ENCODE results near the gene SPC24.
"Not testable (repeated sequence)": the region's sequence is repeated elsewhere in the genome, so short reads cannot be mapped to it uniquely, and the experiment has no call there.

The SPC24 gene

DNA sequence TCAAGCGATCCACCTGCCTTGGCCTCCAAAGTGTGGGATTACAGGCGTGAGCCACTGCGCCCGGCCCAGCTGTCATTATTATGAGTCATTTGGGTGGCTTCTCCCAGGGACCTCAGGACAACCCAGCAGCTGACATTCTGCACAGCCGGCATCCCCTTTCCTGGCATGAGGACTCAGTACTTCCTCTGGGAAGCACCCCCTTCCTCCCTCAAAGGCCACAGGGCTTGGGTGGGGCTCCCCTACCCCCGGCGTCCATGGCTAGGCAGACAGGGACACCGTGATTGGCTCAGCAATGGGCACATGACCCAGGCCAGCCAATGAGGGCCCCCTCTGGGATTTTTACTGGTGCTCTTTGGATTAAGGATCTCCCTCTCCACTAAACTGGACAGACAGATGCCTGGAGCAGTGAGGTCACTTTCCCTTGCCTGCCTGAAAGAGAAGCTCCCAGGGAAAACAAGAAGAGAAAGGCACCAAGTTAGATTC, 35.7 kb upstream of the SPC24 start:
- no peak for DNase-seq

DNA sequence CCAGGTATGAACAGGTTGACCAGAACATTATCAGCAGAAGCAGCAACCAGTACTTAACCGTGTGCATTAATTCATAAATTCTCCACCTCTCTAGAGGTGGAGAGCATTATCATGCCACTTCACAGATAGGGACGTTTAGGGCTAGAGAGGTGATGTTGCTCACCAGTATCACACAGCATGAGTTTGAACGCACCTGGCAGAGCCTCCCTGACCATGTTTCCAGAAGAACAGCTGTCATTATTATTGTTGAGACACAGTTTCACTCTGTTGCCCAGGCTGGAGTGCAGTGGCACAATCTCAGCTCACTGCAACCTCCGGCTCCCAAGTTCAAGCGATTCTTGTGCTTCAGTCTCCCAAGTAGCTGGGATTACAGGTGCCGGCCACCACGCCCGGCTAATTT, 34.9 kb upstream of the SPC24 start:
- DNase-seq, result no peak

DNA sequence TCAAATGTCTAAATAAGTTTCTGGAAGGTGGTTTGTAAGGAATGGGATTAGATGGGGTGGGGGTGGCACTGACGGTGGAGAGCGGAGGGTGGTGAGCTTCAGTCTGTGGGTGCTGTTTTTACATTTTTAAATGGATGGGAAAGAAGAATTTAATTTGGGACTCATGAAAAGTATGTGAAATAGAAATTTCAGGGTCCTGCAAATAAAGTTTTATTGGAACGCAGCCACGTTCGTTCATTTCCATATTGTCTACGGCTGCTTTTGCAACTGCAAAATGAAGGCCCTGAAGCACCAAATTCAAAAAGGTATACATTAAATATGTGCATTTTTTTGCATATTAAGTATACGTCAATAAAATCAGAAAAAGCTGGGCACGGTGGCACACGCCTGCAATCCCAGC, 31.9 kb upstream of the SPC24 start:
- DNase-seq, result no peak

DNA sequence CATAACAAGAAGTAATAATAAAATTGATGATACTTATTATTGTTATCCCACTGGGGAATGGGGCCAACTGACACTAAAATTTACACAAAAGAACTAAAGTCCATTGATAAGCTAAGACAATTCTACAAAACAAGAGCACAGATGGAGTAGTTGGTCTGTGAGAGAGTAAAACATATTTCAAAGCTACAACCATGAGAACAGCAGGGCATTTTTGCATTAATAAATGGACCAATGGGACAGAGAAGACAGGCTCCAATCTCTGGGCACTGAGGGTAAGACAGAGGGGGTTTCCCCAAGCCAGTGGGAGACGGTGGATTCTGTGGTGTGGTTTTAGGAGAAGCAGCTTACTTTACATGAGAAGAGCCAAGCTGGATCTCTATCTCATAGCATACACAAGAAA, 27.4 kb upstream of the SPC24 start:
- no peak for DNase-seq

DNA sequence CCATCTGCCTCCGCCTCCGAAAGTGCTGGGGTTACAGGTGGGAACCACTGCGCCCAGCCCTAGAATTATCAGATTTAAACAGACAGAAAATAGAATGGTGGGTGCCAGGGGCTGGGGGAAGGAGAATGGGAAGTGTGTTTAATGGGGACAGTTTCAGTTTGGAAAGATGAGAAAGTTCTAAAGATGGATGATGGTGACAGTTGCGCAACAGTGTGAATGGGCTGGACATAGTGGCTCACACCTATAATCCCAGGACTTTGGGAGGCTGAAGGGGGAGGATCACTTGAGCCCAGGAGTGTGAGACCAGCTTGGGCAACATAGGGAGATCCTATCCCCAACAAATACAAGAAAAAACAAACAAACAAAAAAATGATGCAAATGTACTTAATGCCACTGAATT, 25.9 kb upstream of the SPC24 start:
- no peak for DNase-seq

DNA sequence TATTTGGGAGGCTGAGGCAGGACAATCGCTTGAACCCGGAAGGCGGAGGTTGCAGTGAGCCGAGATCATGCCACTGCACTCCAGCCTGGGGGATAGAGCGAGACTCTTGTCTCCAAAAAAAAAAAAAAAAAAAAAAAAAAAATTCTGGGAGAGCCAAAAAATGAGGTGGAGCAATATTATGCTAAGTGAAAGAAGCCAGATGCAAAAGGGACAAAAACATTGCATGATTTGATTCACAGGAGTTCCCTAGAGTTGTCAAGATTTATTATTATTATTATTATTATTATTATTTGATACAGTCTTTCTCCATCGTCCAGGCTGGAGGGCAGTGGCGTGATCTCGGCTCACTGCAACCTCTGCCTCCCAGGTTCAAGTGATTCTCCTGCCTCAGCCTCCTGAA, 25.4 kb upstream of the SPC24 start:
- not testable (repeated sequence) for DNase-seq

DNA sequence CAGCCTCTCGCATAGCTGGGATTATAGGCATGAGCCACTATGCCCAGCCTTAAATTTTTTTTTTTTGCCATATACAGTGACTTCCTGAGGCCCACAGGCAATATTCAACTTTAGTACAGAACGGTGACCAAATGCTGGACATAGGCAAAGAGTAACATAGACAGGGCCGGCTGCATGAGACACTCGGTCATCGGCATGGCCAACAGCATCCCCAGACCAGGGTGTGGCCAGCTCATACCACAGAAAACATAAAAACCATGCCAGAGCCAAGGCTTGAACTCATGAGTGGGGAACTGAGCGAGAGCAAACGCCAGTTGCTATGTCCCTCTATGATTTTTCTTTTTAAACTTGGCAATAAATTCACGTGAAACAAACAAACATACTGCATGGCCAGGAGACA, 24.8 kb upstream of the SPC24 start:
- DNase-seq, result no peak

DNA sequence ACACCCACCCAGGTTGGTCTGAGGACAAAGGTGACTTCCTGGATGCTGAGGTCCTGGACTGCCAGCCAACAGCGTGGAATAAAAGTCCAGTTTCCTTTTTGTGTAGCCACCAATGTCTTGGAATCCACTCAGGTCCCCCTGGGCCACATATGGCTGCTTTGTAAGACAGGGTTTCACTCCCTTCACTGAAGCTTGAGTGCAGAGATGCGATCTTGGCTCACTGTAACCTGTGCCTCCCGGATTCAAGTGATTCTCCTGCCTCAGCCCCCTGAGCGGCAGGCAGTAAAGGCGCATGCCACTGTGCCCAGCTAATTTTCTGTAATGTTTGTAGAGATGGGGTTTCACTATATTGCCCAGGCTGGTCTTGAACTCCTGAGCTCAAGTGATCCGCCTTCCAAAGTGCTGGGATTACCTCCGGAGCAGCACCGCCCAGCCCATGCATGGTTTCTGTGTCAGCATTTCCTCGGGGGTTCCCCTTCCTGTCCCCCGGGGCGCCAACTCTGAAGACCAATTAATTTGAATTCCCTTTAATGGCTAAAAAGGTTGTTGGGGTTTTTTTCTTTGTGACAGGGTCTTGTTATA, 24.2 kb upstream of the SPC24 start:
- no peak for DNase-seq

DNA sequence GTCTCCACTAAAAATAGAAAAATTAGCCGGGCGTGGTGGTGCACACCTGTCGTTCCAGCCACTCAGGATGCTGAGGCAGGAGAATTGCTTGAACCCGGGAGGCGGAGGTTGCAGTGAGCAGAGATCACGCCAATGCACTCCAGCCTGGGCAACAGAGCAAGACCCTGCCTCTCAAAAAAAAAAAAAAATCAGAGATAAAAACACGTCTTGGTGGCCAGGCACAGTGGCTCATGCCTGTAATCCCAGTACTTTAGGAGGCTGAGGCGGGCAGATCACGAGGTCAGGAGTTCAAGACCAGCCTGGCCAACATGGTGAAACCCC, 23.5 kb upstream of the SPC24 start:
- DNase-seq, result not testable (repeated sequence)

DNA sequence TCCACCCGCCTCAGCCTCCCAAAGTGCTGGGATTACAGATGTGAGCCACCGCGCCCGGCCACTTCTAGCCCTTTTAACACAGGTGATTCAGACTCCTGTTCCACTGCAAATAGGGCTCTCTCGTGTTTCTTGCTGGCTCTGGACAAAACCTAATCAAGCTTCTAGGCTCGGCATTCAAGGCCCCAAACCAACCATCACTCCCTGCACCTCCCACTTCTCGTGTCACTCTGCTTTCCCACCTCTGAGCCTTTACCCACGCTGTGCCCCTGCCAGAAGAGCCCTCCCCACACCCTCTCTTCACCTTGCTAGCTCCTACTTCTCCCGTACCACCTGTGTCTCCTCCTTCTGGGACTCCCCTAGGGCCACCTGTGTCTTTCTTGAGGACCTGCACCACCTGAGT, 22.0 kb upstream of the SPC24 start:
- DNase-seq, result no peak

DNA sequence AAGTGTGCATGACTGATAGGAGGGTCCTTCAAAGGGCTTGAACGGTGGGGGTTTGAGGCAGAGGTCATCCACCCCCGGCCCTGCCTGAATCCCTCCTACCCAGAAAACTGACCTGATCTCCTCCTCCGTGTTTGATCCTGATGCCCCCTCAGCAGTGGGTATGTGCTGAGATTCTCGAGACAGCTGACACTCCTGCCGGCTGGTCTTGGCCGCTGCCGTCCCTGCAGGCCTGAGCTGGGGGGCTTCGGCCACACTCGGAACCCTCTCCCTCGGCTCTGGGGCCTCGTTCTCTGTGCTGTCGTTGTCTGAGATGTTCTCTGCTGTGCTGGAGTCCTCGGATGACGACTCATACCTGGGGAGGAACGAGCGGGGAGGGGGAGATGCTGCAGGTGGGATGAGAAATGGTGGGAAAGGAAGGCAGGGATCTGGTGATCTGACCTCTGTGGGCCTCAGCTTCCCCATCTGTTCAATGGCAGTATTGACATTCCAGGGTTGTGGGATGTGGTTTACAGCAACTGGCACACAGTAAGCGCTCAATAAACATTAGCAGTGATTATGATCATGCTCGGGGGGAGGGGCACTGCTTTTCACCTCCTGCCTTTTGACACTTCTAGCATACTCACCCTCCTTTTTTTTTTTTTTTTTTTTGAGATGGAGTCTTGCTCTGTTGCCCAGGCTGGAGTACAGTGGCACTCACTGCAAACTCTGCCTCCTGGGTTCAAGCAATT, 21.0 kb upstream of the SPC24 start:
- no peak for DNase-seq

DNA sequence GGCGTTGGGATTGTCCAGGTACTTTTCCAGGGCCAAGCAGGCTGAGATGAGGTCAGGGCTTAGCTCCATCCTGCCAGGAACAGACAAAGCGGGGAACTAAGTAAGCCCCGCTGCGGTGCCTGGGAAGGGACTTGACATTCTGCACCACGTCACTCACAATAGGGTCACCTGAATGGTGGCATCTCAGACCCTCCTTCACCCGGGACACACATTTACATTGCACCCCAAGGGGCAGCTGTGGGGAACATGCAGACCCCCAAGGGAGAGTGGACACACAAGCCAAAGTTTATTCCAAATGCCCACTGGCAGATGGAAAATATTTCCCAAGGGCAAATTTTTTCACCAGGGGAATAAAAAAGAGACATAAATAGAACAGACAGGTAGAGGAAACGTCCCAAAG, 20.3 kb upstream of the SPC24 start:
- DNase-seq, result no peak

DNA sequence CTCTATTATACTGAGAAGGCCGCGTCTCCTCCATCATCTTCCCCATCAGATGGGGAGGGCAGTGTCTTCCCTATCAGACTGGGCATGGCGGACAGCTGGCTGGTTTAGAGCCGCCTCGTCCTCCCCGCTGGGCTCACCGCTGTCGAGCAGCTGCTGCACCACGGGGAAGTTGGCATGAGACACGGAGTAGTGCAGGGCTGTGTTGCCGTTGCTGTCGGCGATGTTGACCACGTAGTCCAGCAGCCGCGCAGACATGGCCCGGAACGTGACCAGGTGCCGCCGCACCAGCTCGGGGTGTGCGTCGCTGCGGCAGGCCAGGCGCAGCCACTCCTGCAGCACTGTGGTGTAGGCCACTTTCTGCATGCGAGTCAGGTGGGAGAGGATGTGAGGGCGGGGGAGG, 18.8 kb upstream of the SPC24 start:
- DNase-seq, result no peak

DNA sequence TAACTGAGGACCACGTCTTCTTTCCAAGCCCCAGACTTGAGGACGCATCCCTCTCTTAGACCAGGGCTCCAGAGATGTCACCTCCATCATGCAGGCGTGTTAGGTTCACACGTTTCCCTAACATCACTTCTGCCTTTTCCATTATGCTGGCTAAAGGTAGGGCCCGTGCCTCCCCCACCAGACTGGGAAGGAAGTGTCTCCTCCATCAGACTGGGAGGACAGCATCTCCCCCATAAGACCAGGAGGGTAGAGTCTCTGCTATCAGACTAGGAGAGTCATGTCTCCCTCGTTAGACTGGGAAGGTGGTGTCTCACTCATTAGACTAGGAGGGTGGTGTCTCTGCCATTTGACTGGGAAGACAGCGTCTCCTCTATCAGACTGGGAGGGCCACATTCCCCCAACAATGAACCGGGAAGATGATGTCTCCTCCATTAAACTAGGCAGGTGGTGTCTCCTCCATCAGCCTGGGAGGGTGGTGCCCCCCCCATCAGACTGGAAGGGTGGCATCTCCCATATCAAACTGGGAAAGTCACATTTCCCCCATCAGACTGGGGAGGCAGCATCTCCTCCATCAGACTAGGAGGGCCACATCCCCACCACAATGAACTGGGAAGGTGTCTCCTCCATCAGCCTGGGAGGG, 18.1 kb upstream of the SPC24 start:
- DNase-seq, result no peak

DNA sequence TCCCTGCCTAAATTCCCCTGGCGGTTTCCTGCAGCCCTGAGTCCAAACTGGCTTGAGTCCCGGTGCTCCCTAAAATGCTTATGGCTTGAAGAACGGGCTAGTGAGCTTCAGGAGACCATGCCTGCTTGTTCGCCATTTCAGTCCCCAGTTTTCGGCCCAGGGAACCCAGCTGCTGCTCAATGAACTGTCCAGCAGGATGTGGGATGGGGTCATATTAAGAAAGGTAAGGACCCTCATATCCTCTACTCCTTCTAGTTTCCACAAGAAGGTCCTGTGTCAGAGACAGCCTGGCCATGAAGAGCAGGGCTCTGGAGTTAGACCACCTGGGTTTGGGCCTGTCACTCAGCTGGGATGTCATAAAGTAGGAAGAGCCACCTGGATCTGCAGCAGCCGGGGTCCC, 17.0 kb upstream of the SPC24 start:
- DNase-seq, result no peak

DNA sequence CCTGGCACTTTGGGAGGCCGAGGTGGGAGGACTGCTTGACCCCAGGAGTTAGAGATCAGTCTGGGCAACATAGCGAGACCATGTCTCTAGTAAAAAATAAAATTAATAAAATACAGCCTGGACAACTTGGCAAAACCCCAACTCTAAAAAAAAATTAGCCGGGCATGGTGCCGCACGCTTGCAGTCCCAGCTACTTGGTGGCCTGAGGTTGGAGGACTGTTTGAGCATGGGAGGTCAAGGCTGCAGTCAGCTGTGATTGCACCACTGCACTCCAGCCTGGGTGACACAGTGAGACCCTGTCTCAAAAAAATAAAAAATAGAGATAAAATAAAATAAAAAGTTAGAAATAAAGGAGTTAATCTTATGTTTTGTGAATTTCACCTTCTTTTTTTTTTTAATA, 15.6 kb upstream of the SPC24 start:
- DNase-seq, result no peak

DNA sequence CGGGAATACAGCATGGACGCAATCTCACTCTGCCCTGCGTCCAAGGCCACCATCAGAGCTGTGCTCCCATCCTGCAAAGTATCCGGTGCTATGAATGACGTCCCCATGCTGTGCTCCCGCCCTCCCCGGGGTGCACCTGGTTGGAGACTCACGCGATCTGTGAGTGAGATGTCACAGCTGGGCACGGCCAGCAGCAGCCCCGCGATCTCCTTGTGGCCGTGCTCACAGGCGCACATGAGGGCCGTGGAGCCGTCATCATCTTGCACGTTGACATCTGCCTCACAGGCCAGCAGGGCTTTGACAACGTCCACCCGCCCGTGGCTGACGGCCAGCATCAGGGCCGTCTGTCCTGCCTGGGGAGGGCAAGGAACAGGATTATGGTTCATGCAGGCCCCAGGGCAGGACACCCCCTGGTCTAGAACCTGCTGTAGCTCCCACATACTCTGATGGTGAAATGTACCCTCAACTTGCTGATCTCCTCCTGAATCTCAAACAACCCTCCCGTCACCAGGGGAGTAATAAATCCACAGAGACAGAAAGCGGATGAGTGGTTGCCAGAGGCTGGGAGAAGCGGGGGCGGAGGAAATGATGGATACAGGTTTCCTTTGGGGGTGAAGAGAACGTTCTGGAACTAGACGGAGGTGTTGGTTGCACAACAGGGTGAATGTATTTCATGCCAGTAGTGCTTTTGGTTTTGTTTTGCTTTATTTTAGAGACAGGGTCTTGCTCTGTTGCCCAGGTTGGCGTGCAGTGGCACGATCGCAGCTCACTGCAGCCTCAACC, 14.5 kb upstream of the SPC24 start:
- DNase-seq, result no peak

DNA sequence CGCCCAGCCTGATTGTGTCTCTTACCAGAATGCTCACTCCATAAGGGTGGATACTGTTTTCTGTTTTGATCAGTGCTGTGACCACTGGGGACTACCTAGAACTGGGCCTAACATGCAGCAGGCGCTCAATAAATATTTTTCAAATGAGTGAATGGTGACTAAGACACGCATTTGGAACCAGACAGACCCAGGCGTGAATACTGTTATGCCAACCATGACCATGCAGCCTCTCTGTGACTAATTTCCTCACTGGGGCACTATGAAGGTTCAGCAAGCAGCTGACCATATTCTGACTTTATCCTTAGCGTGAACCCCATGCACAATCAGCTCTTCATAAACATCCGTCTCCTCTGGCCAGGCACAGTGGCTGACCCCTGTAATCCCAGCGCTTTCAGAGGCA, 13.0 kb upstream of the SPC24 start:
- DNase-seq, result no peak

DNA sequence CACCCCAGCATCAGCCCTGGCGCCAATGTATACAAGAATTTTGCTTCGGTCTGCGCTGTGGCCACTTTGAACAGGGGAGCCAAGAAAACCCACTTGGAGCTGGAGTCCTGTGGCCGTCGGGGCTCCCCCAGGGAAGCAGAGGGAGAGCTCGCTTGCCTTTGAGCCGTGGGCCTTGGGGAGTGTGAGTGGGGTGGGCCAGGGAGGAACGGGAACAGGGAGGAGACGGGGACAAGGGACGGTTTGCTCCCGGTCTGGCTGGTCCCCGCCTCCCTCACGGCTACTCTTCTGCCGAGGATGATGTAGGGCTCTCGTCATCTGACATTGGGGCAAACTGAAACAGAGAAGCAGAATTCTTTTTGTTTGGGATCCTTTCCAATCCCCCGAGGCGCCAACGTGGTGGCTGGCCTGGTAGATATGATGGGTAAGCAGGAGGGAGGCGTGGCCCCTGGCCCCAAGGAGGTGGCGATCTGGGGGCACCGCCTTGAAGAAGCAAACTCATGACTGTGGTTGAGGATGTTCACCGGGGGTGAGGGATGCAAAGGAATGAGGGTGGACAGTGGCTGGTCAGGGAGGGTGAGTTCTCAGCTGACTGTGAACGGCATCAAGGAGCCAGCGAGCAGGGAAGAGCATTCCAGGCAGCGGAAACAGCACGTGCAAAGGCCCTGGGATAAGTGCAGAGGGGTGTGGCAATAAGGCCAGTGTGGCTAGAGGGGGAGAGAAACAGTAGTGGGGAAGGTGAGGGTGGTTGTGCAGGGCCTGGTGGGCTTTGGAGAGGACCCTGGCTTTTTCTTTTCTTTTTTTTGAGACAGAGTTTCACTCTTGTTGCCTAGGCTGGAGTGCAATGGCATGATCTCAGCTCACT, 10.9 kb upstream of the SPC24 start:
- no peak for DNase-seq

DNA sequence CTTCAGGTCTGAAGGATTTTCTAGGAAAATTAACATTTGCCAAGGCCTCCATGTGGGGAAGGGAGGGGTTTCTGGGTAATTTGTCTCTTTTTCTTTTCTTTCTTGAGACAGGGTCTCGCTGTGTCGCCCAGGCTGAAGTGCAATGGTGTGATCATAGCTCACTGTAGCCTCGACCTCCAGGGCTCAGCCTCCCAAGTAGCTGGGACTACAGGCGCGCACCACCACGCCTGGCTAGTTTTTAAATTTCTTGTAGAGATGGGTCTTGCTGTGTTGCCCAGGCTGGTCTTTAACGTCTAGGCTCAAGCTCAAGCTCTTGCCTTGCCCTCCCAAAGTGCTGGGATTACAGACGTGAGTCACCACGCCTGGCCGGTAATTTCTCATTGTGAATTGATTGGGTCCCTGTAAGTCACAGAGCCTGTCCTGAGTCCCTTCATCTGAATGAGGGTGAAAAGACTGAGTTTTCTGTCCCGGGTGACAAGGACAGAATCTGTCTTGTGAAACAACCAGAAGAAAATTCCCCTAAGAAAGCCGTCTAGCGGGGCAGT, 10.0 kb upstream of the SPC24 start:
- no peak for DNase-seq

DNA sequence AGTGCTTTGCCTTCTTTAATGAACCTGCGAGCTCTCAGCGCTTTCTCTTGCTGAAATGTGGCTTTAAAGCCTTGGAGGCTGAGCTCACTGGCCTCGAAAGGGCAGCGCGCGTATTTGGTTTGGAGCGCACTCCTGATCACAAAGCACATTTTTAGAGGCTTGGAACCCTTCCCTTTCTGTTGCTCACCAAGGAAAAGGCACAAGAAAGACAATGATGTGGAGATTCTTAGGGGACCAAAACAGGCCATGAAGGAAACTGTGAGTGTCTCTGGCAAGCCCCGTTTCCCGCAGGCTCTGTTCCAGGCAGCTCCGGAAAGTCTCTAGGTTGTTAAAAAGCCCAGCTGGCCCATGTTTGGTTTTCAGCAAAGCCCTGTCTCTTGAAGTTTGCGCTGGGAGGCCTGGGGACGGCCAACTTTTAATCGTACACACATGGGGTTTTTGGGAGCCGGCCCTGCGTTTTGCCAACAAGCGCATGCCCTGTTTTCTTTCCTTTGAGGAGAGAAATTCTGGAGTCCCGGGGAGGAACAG, 9.4 kb upstream of the SPC24 start:
- DNase-seq, result no peak

DNA sequence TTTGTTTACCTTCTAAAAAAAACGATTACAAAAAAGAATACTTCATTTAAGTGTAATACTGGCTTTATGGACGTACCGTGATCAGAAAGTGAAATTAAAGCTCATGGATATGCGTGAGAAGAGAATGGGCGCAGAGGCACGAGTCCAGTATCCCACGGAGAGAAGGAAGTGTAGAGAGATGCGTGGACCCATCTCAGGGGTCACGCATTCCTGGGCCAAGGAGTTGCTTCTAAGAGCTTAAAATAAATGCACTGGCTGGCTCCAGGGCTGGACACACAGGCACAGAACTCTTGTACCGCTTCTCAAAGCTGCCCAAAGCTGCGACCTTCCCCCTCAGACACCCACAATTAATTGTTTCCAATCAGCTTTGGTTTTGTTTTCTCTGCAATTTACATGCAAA, 8.7 kb upstream of the SPC24 start:
- no peak for DNase-seq

Measured in NCI-H526 (cell line).